Liver (tissue), 9 donors: ENCODE results near the gene MMS19. TPM values are rescaled to one million over a fixed set of nuclear protein-coding genes. Genes with fewer than 3 reads are reported as not detected.

Experiments
- DNase-seq: peaks from one replicate; pipeline ENCODE4 v3.0.0-alpha.2; 2017; ENCODE audit warnings: low spot score
- H3K27ac ChIP-seq, 2 donors: one replicate each; pipeline ENCODE4 v1.7.0; 2013; ENCODE audit warnings: inconsistent platforms in 2 of 2, low read length in 2 of 2, control low read depth in 1 of 2, low read depth in 1 of 2, mild to moderate bottlenecking in 1 of 2
- H3K27me3 ChIP-seq, 4 donors: one replicate each; pipeline versions ENCODE4 v1.6.1 to v1.7.0; 2013; ENCODE audit warnings: low read length in 3 of 4, inconsistent platforms in 1 of 4, mild to moderate bottlenecking in 1 of 4, moderate library complexity in 1 of 4; ENCODE audit not compliant: control insufficient read depth in 4 of 4, insufficient read depth in 4 of 4
- H3K36me3 ChIP-seq, 4 donors: one replicate each; pipeline versions ENCODE4 v1.6.1 to v1.7.0; 2013; ENCODE audit warnings: low read length in 3 of 4, mild to moderate bottlenecking in 3 of 4, low read depth in 1 of 4, moderate library complexity in 1 of 4; ENCODE audit not compliant: control insufficient read depth in 4 of 4, insufficient read depth in 3 of 4
- H3K4me1 ChIP-seq, 4 donors: one replicate each; pipeline versions ENCODE4 v1.6.1 to v1.7.0; 2013; ENCODE audit warnings: low read length in 3 of 4, mild to moderate bottlenecking in 3 of 4, moderate library complexity in 1 of 4; ENCODE audit not compliant: control insufficient read depth in 4 of 4, insufficient read depth in 4 of 4
- H3K4me3 ChIP-seq, 3 donors: one replicate each; pipeline versions ENCODE4 v1.6.1 to v1.7.0; 2013; ENCODE audit warnings: low read length in 3 of 3, control low read depth in 1 of 3, low read depth in 1 of 3, mild to moderate bottlenecking in 1 of 3
- H3K9ac ChIP-seq, 2 donors: one replicate each; pipeline ENCODE4 v1.7.0; 2013; ENCODE audit warnings: low read length in 2 of 2, mild to moderate bottlenecking in 2 of 2, moderate library complexity in 2 of 2, control low read depth in 1 of 2, low read depth in 1 of 2
- H3K9me3 ChIP-seq, 4 donors: one replicate each; pipeline versions ENCODE4 v1.6.1 to v1.7.0; 2013; ENCODE audit warnings: low read length in 3 of 4; ENCODE audit not compliant: control insufficient read depth in 4 of 4
- EGR1 ChIP-seq, 2 donors: IDR thresholded peaks; 2 replicates each; pipeline ENCODE4 v1.6.1; 2016 to 2018; ENCODE audit warnings: antibody characterized with exemption in 2 of 2, low read depth in 2 of 2
- FOXA1 ChIP-seq: IDR thresholded peaks from 2 replicates; pipeline ENCODE4 v1.6.1; 2016; ENCODE audit warnings: antibody characterized with exemption
- FOXA2 ChIP-seq: IDR thresholded peaks from 2 replicates; pipeline ENCODE4 v1.6.1; 2016; ENCODE audit warnings: antibody characterized with exemption
- GABPA ChIP-seq, 2 donors: IDR thresholded peaks in 1 of 2; conservative IDR thresholded peaks in 1 of 2; 2 replicates each; pipeline ENCODE4 v1.6.1; 2016; ENCODE audit warnings: antibody characterized with exemption in 2 of 2, mild to moderate bottlenecking in 1 of 2, moderate library complexity in 1 of 2
- HNF4A ChIP-seq, 2 donors: conservative IDR thresholded peaks; 2 replicates each; pipeline ENCODE4 v1.6.1; 2016; ENCODE audit warnings: antibody characterized with exemption in 2 of 2, mild to moderate bottlenecking in 2 of 2
- HNF4G ChIP-seq: IDR thresholded peaks from 2 replicates; pipeline ENCODE4 v1.6.1; 2016; ENCODE audit warnings: antibody characterized with exemption
- JUND ChIP-seq, 2 donors: IDR thresholded peaks; 2 replicates each; pipeline ENCODE4 v1.6.1; 2016; ENCODE audit warnings: antibody characterized with exemption in 2 of 2
- NR2F2 ChIP-seq: IDR thresholded peaks from 2 replicates; pipeline ENCODE4 v1.6.1; 2016; ENCODE audit warnings: antibody characterized with exemption
- RAD21 ChIP-seq, 2 donors: IDR thresholded peaks; 2 replicates each; pipeline ENCODE4 v1.6.1; 2016; ENCODE audit warnings: antibody characterized with exemption in 2 of 2, mild to moderate bottlenecking in 2 of 2
- RXRA ChIP-seq, 2 donors: IDR thresholded peaks; 2 replicates each; pipeline ENCODE4 v1.6.1; 2017 to 2018; ENCODE audit warnings: antibody characterized with exemption in 2 of 2, mild to moderate bottlenecking in 1 of 2
- SP1 ChIP-seq: IDR thresholded peaks from 2 replicates; pipeline ENCODE4 v1.6.1; 2018; ENCODE audit warnings: antibody characterized with exemption, mild to moderate bottlenecking
- TAF1 ChIP-seq: conservative IDR thresholded peaks from 2 replicates; pipeline ENCODE4 v1.6.1; 2016; ENCODE audit warnings: antibody characterized with exemption, mild to moderate bottlenecking
- YY1 ChIP-seq: IDR thresholded peaks from 2 replicates; pipeline ENCODE4 v1.6.1; 2016; ENCODE audit warnings: antibody characterized with exemption, mild to moderate bottlenecking
- WGBS: extraction: QIAGEN DNeasy Blood & Tissue Kit; methylation state at CpG from one replicate; pipeline ENCODE4 v1.1.7; 2013; 5-methylcytosine and 5-hydroxymethylcytosine counted together
- polyA plus RNA-seq, 2 donors: library from polyadenylated mRNA; stranded (reverse) in 1 of 2; unstranded in 1 of 2; fragments of 200-250 nt in 1 of 2; fragments of >200 nt in 1 of 2; fragmentation: Nextera tagmentation in 1 of 2; extraction: Ambion mirVana in 1 of 2; gene quantifications; one replicate each; pipeline versions ENCODE4 v1.2.1 to v1.2.3, GENCODE V29; 2013 to 2015
- total RNA-seq, 2 donors: library from RNA; depleted of rRNA; stranded (reverse); fragments of >200 nt; gene quantifications; one replicate each; pipeline ENCODE4 v1.2.3, GENCODE V29; 2014
- TF ChIP-seq, protein P1 (sequence below): IDR thresholded peaks from 2 replicates; pipeline ENCODE4 v1.6.1; 2016; ENCODE audit warnings: antibody characterized with exemption, mild to moderate bottlenecking
- TF ChIP-seq, protein P2 (sequence below): IDR thresholded peaks from 2 replicates; pipeline ENCODE4 v1.6.1; 2016; ENCODE audit warnings: antibody characterized with exemption
- TF ChIP-seq, protein P3 (sequence below): IDR thresholded peaks from 2 replicates; pipeline ENCODE4 v1.6.1; 2016; ENCODE audit warnings: antibody characterized with exemption
- TF ChIP-seq, protein P4 (sequence below): IDR thresholded peaks from 2 replicates; pipeline ENCODE4 v1.6.1; 2016; ENCODE audit warnings: antibody characterized with exemption
- TF ChIP-seq, protein P5 (sequence below): fragments of 150-350 bp; IDR thresholded peaks from 2 replicates; pipeline ENCODE4 v1.5.1; 2017; ENCODE audit warnings: improper control_type of control experiment, low read depth, low read length; ENCODE audit not compliant: missing input control
- donor health status: healthy.
- donor health status: healthy.
- donor health status: healthy.
- donor health status: healthy.
- donor health status: healthy.

MMS19 gene
- total and polyA plus RNA-seq, 4 donors = 15.0 to 29.1 (median 24.1) TPM

DNA sequence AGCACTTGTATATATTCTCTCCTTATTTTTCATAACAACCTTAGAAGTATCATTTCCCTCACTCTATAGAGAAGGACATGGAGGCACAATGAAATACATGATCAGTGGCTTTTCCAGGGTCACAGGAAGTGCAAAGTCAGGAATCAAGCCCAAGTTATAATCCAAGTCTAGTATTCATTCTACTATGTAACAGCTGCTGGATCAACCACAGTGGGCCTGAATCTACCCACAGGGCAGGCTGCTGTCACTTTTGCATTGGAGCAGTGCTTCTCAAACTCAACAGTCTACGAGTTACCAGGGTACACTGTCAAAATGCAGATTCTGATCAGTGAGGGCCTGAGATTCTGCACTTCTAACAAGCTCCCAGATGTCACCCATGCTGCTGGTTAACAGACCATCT is 34.0 kb downstream of the MMS19 start:
- Histone ChIP-seq H3K4me3 (no peak overlapping the region), H3K27ac (no peak overlapping the region), H3K9me3 (no peaks in the 10 kb centered on the region), H3K27me3 (no peaks in the 10 kb centered on the region), H3K9ac (no peak overlapping the region), H3K4me1 (peaks cover 0 to 7% (median 1%) of the 10 kb centered on the region in 4 donors), H3K36me3 (peaks cover 15 to 84% (median 73%) of the 10 kb centered on the region in 4 donors)
- 70% methylated on average over 1 of the region's 1 CpG for whole genome bisulfite sequencing
- DNase-seq = no peak
- no peak for TF ChIP-seq HNF4G
- TF ChIP-seq SP1 = no peak
- TF ChIP-seq YY1 = no peak
- TF ChIP-seq GABPA (IDR thresholded peaks at IDR 0.05 in 1 of 2, conservative IDR thresholded peaks at IDR 0.05 in 1 of 2) = no peak
- TF ChIP-seq TAF1 = no peak
- no peak for TF ChIP-seq RAD21 (IDR thresholded peaks at IDR 0.05)
- no peak for TF ChIP-seq FOXA1
- TF ChIP-seq, protein P1, sequence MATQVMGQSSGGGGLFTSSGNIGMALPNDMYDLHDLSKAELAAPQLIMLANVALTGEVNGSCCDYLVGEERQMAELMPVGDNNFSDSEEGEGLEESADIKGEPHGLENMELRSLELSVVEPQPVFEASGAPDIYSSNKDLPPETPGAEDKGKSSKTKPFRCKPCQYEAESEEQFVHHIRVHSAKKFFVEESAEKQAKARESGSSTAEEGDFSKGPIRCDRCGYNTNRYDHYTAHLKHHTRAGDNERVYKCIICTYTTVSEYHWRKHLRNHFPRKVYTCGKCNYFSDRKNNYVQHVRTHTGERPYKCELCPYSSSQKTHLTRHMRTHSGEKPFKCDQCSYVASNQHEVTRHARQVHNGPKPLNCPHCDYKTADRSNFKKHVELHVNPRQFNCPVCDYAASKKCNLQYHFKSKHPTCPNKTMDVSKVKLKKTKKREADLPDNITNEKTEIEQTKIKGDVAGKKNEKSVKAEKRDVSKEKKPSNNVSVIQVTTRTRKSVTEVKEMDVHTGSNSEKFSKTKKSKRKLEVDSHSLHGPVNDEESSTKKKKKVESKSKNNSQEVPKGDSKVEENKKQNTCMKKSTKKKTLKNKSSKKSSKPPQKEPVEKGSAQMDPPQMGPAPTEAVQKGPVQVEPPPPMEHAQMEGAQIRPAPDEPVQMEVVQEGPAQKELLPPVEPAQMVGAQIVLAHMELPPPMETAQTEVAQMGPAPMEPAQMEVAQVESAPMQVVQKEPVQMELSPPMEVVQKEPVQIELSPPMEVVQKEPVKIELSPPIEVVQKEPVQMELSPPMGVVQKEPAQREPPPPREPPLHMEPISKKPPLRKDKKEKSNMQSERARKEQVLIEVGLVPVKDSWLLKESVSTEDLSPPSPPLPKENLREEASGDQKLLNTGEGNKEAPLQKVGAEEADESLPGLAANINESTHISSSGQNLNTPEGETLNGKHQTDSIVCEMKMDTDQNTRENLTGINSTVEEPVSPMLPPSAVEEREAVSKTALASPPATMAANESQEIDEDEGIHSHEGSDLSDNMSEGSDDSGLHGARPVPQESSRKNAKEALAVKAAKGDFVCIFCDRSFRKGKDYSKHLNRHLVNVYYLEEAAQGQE = no peak
- TF ChIP-seq HNF4A (conservative IDR thresholded peaks at IDR 0.05) = no peak
- no peak for TF ChIP-seq RXRA (IDR thresholded peaks at IDR 0.05)
- no peak for TF ChIP-seq FOXA2
- TF ChIP-seq NR2F2 = no peak
- TF ChIP-seq JUND (IDR thresholded peaks at IDR 0.05) = no peak
- TF ChIP-seq, protein P2, sequence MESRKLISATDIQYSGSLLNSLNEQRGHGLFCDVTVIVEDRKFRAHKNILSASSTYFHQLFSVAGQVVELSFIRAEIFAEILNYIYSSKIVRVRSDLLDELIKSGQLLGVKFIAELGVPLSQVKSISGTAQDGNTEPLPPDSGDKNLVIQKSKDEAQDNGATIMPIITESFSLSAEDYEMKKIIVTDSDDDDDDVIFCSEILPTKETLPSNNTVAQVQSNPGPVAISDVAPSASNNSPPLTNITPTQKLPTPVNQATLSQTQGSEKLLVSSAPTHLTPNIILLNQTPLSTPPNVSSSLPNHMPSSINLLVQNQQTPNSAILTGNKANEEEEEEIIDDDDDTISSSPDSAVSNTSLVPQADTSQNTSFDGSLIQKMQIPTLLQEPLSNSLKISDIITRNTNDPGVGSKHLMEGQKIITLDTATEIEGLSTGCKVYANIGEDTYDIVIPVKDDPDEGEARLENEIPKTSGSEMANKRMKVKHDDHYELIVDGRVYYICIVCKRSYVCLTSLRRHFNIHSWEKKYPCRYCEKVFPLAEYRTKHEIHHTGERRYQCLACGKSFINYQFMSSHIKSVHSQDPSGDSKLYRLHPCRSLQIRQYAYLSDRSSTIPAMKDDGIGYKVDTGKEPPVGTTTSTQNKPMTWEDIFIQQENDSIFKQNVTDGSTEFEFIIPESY = no peak
- TF ChIP-seq, protein P3, sequence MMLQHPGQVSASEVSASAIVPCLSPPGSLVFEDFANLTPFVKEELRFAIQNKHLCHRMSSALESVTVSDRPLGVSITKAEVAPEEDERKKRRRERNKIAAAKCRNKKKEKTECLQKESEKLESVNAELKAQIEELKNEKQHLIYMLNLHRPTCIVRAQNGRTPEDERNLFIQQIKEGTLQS = no peak
- TF ChIP-seq, protein P4, sequence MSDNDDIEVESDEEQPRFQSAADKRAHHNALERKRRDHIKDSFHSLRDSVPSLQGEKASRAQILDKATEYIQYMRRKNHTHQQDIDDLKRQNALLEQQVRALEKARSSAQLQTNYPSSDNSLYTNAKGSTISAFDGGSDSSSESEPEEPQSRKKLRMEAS = no peak
- no peak for TF ChIP-seq EGR1 (IDR thresholded peaks at IDR 0.05; ENCODE audit: low read depth in 2 of 2)
- TF ChIP-seq, protein P5, sequence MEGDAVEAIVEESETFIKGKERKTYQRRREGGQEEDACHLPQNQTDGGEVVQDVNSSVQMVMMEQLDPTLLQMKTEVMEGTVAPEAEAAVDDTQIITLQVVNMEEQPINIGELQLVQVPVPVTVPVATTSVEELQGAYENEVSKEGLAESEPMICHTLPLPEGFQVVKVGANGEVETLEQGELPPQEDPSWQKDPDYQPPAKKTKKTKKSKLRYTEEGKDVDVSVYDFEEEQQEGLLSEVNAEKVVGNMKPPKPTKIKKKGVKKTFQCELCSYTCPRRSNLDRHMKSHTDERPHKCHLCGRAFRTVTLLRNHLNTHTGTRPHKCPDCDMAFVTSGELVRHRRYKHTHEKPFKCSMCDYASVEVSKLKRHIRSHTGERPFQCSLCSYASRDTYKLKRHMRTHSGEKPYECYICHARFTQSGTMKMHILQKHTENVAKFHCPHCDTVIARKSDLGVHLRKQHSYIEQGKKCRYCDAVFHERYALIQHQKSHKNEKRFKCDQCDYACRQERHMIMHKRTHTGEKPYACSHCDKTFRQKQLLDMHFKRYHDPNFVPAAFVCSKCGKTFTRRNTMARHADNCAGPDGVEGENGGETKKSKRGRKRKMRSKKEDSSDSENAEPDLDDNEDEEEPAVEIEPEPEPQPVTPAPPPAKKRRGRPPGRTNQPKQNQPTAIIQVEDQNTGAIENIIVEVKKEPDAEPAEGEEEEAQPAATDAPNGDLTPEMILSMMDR = no peak
